Right lobe of liver (tissue), 6 donors: ENCODE measurements around the gene TTC39A. TPM values are rescaled to one million over a fixed set of nuclear protein-coding genes. Genes with fewer than 3 reads are reported as not detected.

Experiments
- ATAC-seq, 4 donors: fragments of 200-7000 bp; cut with Tn5 transposase; one replicate each; pipeline ENCODE4 v1.9.1; 2020; ENCODE audit warnings: mild to moderate bottlenecking in 4 of 4, moderate library complexity in 4 of 4
- DNase-seq, 3 donors: peaks; one replicate each; pipeline ENCODE4 v3.0.0-alpha.2; 2020
- H3K27ac ChIP-seq, 3 donors: fragments of 200-600 bp; one replicate each; pipeline ENCODE4 v1.8.0; 2022
- H3K27me3 ChIP-seq, 2 donors: fragments of 200-600 bp; one replicate each; pipeline ENCODE4 v1.8.0; 2022
- H3K36me3 ChIP-seq, 4 donors: fragments of 200-600 bp; sonication (generic) in 1 of 4; one replicate each; pipeline versions ENCODE4 v1.5.1 to v1.8.0; 2017 to 2022; ENCODE audit warnings: control low read depth in 1 of 4
- H3K4me1 ChIP-seq, 4 donors: fragments of 200-600 bp; sonication (generic) in 1 of 4; one replicate each; pipeline versions ENCODE4 v1.5.1 to v1.8.0; 2017 to 2022; ENCODE audit warnings: control low read depth in 1 of 4
- H3K4me3 ChIP-seq, 3 donors: fragments of 200-600 bp; one replicate each; pipeline ENCODE4 v1.8.0; 2022
- H3K9me3 ChIP-seq, 4 donors: fragments of 200-600 bp; sonication (generic) in 1 of 4; one replicate each; pipeline versions ENCODE4 v1.5.1 to v1.8.0; 2017 to 2022; ENCODE audit warnings: control low read depth in 1 of 4
- POLR2A ChIP-seq: fragments of 450-650 bp; IDR thresholded peaks from one replicate; pipeline ENCODE4 v1.6.1; 2017; ENCODE audit warnings: antibody characterized with exemption, mild to moderate bottlenecking
- WGBS: methylation state at CpG from one replicate; pipeline ENCODE4 v1.1.6; 2018; ENCODE audit warnings: low coverage, low lambda C conversion rate; ENCODE audit not compliant: insufficient coverage; ENCODE audit errors: missing lambda C conversion rate; 5-methylcytosine and 5-hydroxymethylcytosine counted together
- intact Hi-C, 2 donors: fragments of 100-400 bp; cut with DNase I; formaldehyde crosslinking; loops; one replicate each; pipeline versions ENCODE4 v1.11.2 to v1.14.1; 2022
- total RNA-seq, 6 experiments: library from RNA; depleted of rRNA in 2 of 6; stranded (reverse); fragments of >200 nt in 2 of 6; fragmentation: NEBNext Ultra II Directional in 3 of 6; extraction: Animal tissue kit (Norgen Biotek cat#: 25700) in 3 of 6; gene quantifications; one replicate each; pipeline versions ENCODE4 v1.1.0 to v1.2.4, GENCODE V29; 2016 to 2023
- TF ChIP-seq, protein P1 (sequence below), 4 donors: fragments of 200-600 bp in 3 of 4; fragments of 450-650 bp in 1 of 4; IDR thresholded peaks; one replicate each; pipeline versions ENCODE4 v1.5.1 to v1.8.0; 2016 to 2022; ENCODE audit warnings: antibody characterized with exemption in 4 of 4, mild to moderate bottlenecking in 2 of 4
- donor health status: DM: no; HTN: yes; CAD: no.
- donor health status: DM: no; HTN: no; CAD: no.
- donor health status: DM: no; HTN: no; CAD: no.
- donor health status: DM: no; HTN: yes; CAD: no.
- donor health status: DM: no; HTN: yes; CAD: no.

Gene TTC39A
- total RNA-seq, 6 experiments from 2014 or later: 0.34 to 8.5 (median 3.4) TPM

DNA sequence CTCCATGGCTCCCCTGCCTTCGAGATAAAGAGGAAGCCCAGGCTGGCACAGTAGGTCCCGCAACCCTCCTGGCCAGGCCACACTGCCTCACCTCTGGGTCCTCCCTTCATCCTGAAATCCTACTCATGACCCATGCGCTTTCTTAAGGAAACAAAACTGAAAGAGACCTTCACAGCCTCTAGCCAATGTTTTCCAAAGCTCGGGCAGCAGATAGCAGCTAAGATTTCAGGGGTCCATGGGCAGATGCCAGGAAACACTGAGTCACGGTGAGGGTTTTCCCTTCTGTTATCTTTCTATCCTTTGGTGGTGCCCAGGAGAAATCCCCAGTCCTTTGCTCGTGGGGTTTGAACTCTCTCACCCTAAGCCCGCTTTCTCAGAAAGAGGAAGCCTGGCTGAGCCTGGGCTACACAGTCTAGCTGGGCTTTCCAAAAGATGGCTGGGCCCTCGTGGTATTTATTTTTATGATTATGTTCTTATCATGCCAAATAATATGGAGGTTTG lies 26.6 kb downstream of the TTC39A start:
- no peaks in the 10 kb centered on the region for H3K36me3 ChIP-seq
- peak in 1 of 4 donors; percentile 13 for ATAC-seq
- no peak overlapping the region for H3K27ac ChIP-seq
- H3K4me3 ChIP-seq: no peak overlapping the region
- intact Hi-C loops: no loop called here
- no peaks in the 10 kb centered on the region for H3K27me3 ChIP-seq
- WGBS: 38% methylated on average over 6 of the region's 8 CpGs
- TF ChIP-seq, protein P1, sequence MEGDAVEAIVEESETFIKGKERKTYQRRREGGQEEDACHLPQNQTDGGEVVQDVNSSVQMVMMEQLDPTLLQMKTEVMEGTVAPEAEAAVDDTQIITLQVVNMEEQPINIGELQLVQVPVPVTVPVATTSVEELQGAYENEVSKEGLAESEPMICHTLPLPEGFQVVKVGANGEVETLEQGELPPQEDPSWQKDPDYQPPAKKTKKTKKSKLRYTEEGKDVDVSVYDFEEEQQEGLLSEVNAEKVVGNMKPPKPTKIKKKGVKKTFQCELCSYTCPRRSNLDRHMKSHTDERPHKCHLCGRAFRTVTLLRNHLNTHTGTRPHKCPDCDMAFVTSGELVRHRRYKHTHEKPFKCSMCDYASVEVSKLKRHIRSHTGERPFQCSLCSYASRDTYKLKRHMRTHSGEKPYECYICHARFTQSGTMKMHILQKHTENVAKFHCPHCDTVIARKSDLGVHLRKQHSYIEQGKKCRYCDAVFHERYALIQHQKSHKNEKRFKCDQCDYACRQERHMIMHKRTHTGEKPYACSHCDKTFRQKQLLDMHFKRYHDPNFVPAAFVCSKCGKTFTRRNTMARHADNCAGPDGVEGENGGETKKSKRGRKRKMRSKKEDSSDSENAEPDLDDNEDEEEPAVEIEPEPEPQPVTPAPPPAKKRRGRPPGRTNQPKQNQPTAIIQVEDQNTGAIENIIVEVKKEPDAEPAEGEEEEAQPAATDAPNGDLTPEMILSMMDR (IDR thresholded peaks at IDR 0.05): no peak
- no peak for TF ChIP-seq POLR2A
- H3K9me3 ChIP-seq: no peaks in the 10 kb centered on the region
- no peak for DNase-seq
- H3K4me1 ChIP-seq: peaks cover 0 to 14% (median 4%) of the 10 kb centered on the region in 4 donors

DNA sequence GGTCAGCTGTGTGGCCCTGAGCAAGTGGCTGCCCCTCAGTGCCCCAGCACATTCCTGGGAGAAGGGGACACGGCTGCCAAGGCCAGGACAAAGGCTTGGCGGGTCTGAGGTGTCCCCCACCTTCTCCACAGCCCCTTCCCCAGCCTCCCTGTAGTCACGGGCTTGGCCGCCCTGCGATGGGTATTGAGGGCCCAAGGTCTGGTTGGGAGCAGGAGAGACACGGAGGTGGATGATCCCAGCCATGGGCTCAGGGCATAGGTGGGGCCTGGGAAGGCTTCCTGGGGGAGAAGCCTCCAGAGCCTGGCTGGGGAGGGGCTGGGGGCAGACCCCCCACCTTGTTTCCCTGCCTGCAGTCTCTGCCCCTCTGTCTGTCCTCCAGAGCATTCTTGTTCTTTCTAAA lies 27.0 kb downstream of the TTC39A start:
- H3K27ac ChIP-seq: no peak overlapping the region
- no peaks in the 10 kb centered on the region for H3K9me3 ChIP-seq
- DNase-seq (no peak), ATAC-seq (no peak)
- TF ChIP-seq POLR2A: no peak
- TF ChIP-seq, protein P1 (IDR thresholded peaks at IDR 0.05): no peak
- WGBS: 40% methylated on average over 1 of the region's 6 CpGs
- H3K27me3 ChIP-seq: no peaks in the 10 kb centered on the region
- peaks cover 0 to 14% (median 4%) of the 10 kb centered on the region in 4 donors for H3K4me1 ChIP-seq
- H3K36me3 ChIP-seq: no peaks in the 10 kb centered on the region
- no peak overlapping the region for H3K4me3 ChIP-seq
- intact Hi-C loops: no loop called here

DNA sequence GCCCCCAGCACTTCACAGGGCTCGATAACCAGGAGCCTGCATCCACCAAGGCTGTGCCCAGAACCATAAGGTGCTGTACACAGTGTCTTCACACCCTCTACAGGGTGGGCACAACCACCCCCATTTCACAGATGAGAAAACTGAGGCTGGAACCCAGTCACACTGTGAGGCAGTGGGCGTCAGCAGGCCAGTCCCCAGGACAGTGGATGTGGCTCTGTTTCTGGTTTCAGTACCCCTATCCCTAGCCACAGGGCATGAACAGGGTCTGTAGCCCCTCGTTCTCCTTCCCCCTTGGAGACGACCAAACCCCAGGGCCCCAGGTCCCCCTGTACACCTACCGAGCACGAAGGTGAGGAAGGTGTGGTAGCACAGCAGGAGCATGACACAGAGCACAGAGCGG lies 27.6 kb downstream of the TTC39A start:
- H3K4me1 ChIP-seq: peaks cover 0 to 14% (median 4%) of the 10 kb centered on the region in 4 donors
- intact Hi-C loops: no loop called here
- DNase-seq (no peak), ATAC-seq (no peak)
- 52% methylated on average over 3 of the region's 7 CpGs for WGBS
- H3K9me3 ChIP-seq: no peaks in the 10 kb centered on the region
- no peaks in the 10 kb centered on the region for H3K27me3 ChIP-seq
- H3K4me3 ChIP-seq: no peak overlapping the region
- no peak overlapping the region for H3K27ac ChIP-seq
- TF ChIP-seq, protein P1 (IDR thresholded peaks at IDR 0.05): no peak
- no peak for TF ChIP-seq POLR2A
- no peaks in the 10 kb centered on the region for H3K36me3 ChIP-seq

DNA sequence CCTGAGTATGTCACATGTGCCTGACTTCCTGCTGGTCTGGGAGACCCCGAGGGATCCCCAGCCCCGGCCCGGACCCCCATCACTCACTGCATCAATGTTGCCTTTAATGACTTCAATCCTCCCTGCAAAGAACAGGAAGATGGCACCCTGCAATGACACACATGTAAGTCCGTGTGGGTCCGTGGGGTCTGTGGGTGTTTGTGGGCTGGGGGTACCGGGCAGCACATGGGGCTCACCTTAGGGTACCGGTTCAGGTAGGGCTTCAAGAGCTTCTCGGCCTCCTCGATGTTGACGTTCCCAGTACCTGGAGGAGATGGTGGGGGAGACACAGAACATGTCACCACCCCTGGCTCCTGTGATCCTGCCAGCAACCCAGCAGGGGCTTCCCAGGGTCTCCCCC lies 28.1 kb downstream of the TTC39A start:
- Histone ChIP-seq H3K27ac (no peak overlapping the region), H3K27me3 (no peaks in the 10 kb centered on the region), H3K9me3 (no peaks in the 10 kb centered on the region), H3K4me1 (peaks cover 0 to 15% (median 4%) of the 10 kb centered on the region in 4 donors), H3K4me3 (no peak overlapping the region), H3K36me3 (no peaks in the 10 kb centered on the region)
- intact Hi-C loops: no loop called here
- ATAC-seq (no peak), DNase-seq (no peak)
- 65% methylated on average over 5 of the region's 10 CpGs for WGBS
- no peak for TF ChIP-seq POLR2A
- TF ChIP-seq, protein P1 (IDR thresholded peaks at IDR 0.05): no peak

DNA sequence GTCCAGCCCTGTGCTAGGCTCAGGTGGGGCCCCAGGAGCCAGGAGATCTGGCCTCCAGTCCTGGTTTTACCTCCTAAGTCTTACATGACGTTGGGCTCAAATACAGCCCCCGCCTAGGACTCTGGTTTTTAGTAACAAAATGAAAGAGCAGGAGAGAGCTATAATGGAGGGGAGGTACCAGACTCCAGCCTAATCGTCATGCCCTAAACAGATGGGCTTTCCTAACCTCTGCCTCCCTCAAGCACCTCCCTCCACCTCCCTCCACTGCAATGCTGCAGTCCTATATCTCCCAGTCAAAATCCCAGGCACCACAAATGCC lies 28.6 kb downstream of the TTC39A start:
- peaks cover 0 to 19% (median 4%) of the 10 kb centered on the region in 4 donors for H3K4me1 ChIP-seq
- H3K36me3 ChIP-seq: no peaks in the 10 kb centered on the region
- no peak overlapping the region for H3K4me3 ChIP-seq
- DNase-seq: no peak
- intact Hi-C loops: no loop called here
- no peaks in the 10 kb centered on the region for H3K9me3 ChIP-seq
- no CpG with 5 or more reads among the region's 3 CpGs for WGBS
- H3K27ac ChIP-seq: no peak overlapping the region
- ATAC-seq: no peak
- H3K27me3 ChIP-seq: no peaks in the 10 kb centered on the region
- no peak for TF ChIP-seq POLR2A
- TF ChIP-seq, protein P1 (IDR thresholded peaks at IDR 0.05): no peak
